Measurements from ENCODE around the gene TANK. TPM values are rescaled to one million over a fixed set of nuclear protein-coding genes. Genes with fewer than 3 reads are reported as not detected.

Gene TANK
- total and polyA plus RNA-seq, 2 donors (not counting 1 experiment from before 2014, with no cell fraction given) = 96.4 to 104 TPM

- H3K79me2 ChIP-seq (ENCODE audit: control insufficient read depth, insufficient read depth, low read length) = peaks cover 34% of the 10 kb centered on the region
- H3K27me3 ChIP-seq (ENCODE audit: control insufficient read depth, insufficient read depth, low read length) = no peaks in the 10 kb centered on the region
- H3K4me2 ChIP-seq (ENCODE audit: extremely low read depth, insufficient read depth, low read length) = no peak overlapping the region
- TF ChIP-seq CTCF (conservative IDR thresholded peaks at IDR 0.05 in 1 of 2, IDR thresholded peaks at IDR 0.05 in 1 of 2; ENCODE audit: low read depth in 1 of 2, low read length in 2 of 2) = no peak
- no peak for TF ChIP-seq EZH2 (IDR thresholded peaks at IDR 0.05; ENCODE audit: low read length, missing control alignments)
- H4K20me1 ChIP-seq (ENCODE audit: control insufficient read depth, extremely low read depth, insufficient read depth, low read length) = no peaks in the 10 kb centered on the region
- no peak overlapping the region for H3K9ac ChIP-seq (ENCODE audit: insufficient read depth, low read length)
- peaks cover 2% of the 10 kb centered on the region for H3K36me3 ChIP-seq (ENCODE audit: control insufficient read depth, insufficient read depth, low read length)
- peaks cover 4% of the 10 kb centered on the region for H3K4me1 ChIP-seq (ENCODE audit: control insufficient read depth, extremely low read depth, insufficient read depth, low read length)
- H2AFZ ChIP-seq (ENCODE audit: low read length) = no peak overlapping the region
- DNase-seq (ENCODE audit: low read depth in 2 of 2) = peak; percentile 8 to 51
- no peaks in the 10 kb centered on the region for H3K9me3 ChIP-seq (ENCODE audit: control insufficient read depth, insufficient read depth, low read depth, low read length)
- no peak overlapping the region for H3K4me3 ChIP-seq (replicated peaks in 1 of 4; ENCODE audit: control extremely low read depth in 1 of 4, insufficient read depth in 1 of 4, low read depth in 3 of 4, low read length in 4 of 4)
- no peak overlapping the region for H3K27ac ChIP-seq (ENCODE audit: insufficient read depth, low read length)
These were observed 11.0 kb downstream of the TANK start for GRCh38 chr2:161170958-161171932.

- peaks cover 24% of the 10 kb centered on the region for H3K79me2 ChIP-seq (ENCODE audit: control insufficient read depth, insufficient read depth, low read length)
- no peak overlapping the region for H3K27ac ChIP-seq (ENCODE audit: insufficient read depth, low read length)
- H3K4me1 ChIP-seq (ENCODE audit: control insufficient read depth, extremely low read depth, insufficient read depth, low read length) = peaks cover 4% of the 10 kb centered on the region
- H3K4me3 ChIP-seq (replicated peaks in 1 of 4; ENCODE audit: control extremely low read depth in 1 of 4, insufficient read depth in 1 of 4, low read depth in 3 of 4, low read length in 4 of 4) = no peak overlapping the region
- no peak overlapping the region for H3K9ac ChIP-seq (ENCODE audit: insufficient read depth, low read length)
- no peak overlapping the region for H3K4me2 ChIP-seq (ENCODE audit: extremely low read depth, insufficient read depth, low read length)
- no peak overlapping the region for H2AFZ ChIP-seq (ENCODE audit: low read length)
- no peaks in the 10 kb centered on the region for H3K9me3 ChIP-seq (ENCODE audit: control insufficient read depth, insufficient read depth, low read depth, low read length)
- H4K20me1 ChIP-seq (ENCODE audit: control insufficient read depth, extremely low read depth, insufficient read depth, low read length) = no peaks in the 10 kb centered on the region
- H3K36me3 ChIP-seq (ENCODE audit: control insufficient read depth, insufficient read depth, low read length) = peaks cover 2% of the 10 kb centered on the region
- no peak for DNase-seq (ENCODE audit: low read depth in 2 of 2)
- no peaks in the 10 kb centered on the region for H3K27me3 ChIP-seq (ENCODE audit: control insufficient read depth, insufficient read depth, low read length)
- TF ChIP-seq EZH2 (IDR thresholded peaks at IDR 0.05; ENCODE audit: low read length, missing control alignments) (no peak), CTCF (conservative IDR thresholded peaks at IDR 0.05 in 1 of 2, IDR thresholded peaks at IDR 0.05 in 1 of 2; ENCODE audit: low read depth in 1 of 2, low read length in 2 of 2) (no peak)
These were observed 12.8 kb downstream of the TANK start for GRCh38 chr2:161172901-161173540.

- Histone ChIP-seq H3K4me1 (ENCODE audit: control insufficient read depth, extremely low read depth, insufficient read depth, low read length) (peaks cover 4% of the 10 kb centered on the region), H3K79me2 (ENCODE audit: control insufficient read depth, insufficient read depth, low read length) (peaks cover 24% of the 10 kb centered on the region), H3K4me2 (ENCODE audit: extremely low read depth, insufficient read depth, low read length) (no peak overlapping the region), H3K27me3 (ENCODE audit: control insufficient read depth, insufficient read depth, low read length) (no peaks in the 10 kb centered on the region), H3K4me3 (replicated peaks in 1 of 4; ENCODE audit: control extremely low read depth in 1 of 4, insufficient read depth in 1 of 4, low read depth in 3 of 4, low read length in 4 of 4) (no peak overlapping the region), H3K9ac (ENCODE audit: insufficient read depth, low read length) (no peak overlapping the region), H3K27ac (ENCODE audit: insufficient read depth, low read length) (no peak overlapping the region), H3K36me3 (ENCODE audit: control insufficient read depth, insufficient read depth, low read length) (peaks cover 2% of the 10 kb centered on the region), H3K9me3 (ENCODE audit: control insufficient read depth, insufficient read depth, low read depth, low read length) (no peaks in the 10 kb centered on the region), H4K20me1 (ENCODE audit: control insufficient read depth, extremely low read depth, insufficient read depth, low read length) (no peaks in the 10 kb centered on the region), H2AFZ (ENCODE audit: low read length) (no peak overlapping the region)
- DNase-seq (ENCODE audit: low read depth in 2 of 2) = no peak
- no peak for TF ChIP-seq CTCF (conservative IDR thresholded peaks at IDR 0.05 in 1 of 2, IDR thresholded peaks at IDR 0.05 in 1 of 2; ENCODE audit: low read depth in 1 of 2, low read length in 2 of 2)
These were observed 13.4 kb downstream of the TANK start for GRCh38 chr2:161173541-161174194.

Measured in fibroblast of lung (primary cell).